Epidermal melanocyte (primary cell): ENCODE results near the gene CDC37.
"Not testable (repeated sequence)": the region's sequence is repeated elsewhere in the genome, so short reads cannot be mapped to it uniquely, and the experiment has no call there.

Experiments used
- DNase-seq: peaks from one replicate; pipeline ENCODE4 v3.0.0; 2011; ENCODE audit warnings: low spot score; ENCODE audit not compliant: insufficient read length

Gene CDC37

DNA sequence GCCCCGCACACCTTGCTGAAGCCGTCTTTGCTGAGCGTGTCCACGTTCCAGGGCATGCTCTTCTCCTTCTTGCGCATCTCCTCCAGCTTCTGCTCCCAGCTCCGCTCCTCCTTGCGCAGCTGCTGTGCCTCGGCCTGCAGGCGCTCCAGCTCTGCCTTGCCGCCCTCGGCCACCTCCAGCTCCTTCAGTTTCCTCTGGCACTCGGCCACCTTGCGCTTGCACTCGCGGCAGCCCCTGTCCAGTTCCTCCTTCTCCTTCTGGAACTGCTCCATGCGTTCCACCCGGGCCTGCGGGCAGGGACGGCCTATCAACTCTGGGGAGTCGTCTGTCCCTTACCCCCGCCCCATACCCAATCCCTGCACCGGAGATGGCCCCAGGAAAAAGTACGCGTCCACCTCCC lies 7.4 kb downstream of the CDC37 start:
- no peak for DNase-seq

GRCh38 chr19:10395436-10395835 lies 7.9 kb downstream of the CDC37 start:
- no peak for DNase-seq

DNA sequence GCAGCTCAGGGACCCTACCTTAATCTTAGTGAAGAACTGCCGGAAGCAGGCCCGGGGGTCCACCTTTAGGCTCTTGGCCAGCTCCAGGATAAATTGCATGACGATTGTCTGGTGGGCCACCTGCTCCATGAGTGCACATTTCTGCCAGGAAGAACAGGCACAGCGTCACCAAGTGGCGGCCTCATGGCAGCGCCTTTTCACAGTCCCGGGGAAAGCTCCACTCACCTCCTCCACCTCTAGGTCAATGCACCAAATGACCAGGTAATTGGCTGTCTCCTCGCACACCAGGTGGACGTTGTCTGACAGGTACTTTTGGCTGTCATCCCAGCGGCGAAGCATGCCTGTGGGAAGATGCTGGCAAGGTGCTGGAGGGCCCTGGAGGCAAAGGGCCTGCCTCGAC lies 8.3 kb downstream of the CDC37 start:
- no peak for DNase-seq

DNA sequence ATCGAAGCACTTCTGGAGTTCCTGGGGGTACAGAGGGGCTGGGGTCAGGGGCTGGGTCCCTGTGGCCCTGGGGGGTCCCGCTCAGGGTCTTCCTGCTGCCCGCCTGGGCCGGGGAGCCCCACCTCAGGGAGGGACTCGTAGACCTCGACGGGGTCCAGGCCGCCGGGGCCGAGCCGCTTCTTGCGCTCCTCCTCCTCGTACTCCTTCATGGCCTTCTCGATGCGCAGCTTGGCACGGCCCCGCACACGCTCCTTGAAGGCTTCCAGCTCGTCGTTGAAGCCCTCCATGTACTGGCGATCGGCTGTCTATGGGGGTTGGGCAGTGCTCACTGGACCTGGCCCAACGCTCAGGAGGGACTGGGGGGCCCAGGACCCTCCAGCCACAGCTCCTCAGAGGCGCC lies 10.2 kb downstream of the CDC37 start:
- DNase-seq, result no peak

DNA sequence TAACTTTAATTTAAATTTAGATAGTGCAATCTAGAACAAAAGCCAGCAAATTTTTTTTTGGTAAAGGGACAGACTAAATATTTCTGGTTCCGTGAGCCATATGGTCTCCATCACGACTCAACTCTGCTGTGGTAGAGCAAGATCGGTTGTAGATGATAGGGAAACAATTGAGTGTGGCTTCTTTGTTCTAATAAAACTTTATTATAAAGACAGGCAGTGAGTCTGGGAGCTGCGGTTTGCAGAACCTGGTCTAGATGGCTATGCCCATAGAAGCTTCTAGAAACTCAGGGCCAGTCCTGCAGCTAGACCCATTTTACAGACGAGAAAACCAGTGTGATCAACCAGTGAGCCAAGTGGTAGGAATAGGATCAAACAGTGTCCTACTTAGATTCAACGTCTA lies 11.2 kb downstream of the CDC37 start:
- no peak for DNase-seq

DNA sequence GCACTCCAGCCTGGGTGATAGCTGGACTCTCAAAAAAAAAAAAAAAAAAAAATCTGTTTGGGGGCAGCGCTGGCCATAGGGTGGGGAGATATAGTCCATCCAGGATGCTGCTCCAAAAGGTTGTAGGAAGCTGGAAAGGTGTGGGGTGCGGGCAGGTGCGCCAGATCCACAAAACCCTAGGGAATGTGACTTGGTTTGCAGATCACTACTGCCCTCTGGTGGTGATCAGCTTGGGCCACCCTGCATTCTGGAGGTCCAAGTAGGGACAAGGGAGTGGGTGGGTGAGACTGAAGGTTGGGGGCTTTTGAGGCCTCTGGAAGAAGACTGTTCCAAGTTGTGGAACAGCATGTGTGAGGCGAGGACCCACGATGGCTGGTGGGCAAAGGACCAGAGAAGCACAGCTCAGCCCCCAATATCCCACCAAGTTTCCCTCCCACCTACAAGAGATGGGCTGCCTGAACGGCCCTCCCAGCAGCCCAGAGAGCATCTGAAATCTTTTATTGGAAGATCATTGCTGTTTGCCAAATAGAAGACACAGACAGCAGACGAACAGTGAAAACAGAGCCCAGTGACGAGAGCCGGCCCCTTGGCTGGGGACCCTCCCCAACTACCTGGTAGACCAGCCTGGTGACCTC lies 12.6 kb downstream of the CDC37 start:
- peak; percentile 87 for DNase-seq

DNA sequence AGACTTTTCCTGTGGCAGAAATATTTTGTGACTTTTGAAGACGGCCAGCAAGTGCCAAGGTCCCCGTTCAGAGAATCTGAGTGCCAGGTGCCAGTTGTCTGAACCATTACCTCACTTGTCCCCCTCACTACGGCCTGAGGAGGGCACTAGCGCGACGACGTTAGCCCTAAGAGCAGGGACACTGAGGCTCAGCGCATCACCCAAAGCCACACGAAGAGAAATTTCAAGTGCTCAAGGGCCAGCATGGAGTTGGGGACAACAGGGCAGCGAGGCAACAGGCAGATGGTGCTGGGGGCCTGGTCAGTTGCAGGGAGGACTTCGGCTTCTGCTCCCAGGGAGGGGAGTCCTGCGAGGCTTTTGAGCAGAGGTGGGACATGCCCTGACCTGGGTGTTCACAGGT lies 13.5 kb downstream of the CDC37 start:
- no peak for DNase-seq

GRCh38 chr19:10388957-10389356 lies 14.4 kb downstream of the CDC37 start:
- peak; percentile 87 for DNase-seq

GRCh38 chr19:10384580-10384979 lies 18.8 kb downstream of the CDC37 start:
- no peak for DNase-seq

DNA sequence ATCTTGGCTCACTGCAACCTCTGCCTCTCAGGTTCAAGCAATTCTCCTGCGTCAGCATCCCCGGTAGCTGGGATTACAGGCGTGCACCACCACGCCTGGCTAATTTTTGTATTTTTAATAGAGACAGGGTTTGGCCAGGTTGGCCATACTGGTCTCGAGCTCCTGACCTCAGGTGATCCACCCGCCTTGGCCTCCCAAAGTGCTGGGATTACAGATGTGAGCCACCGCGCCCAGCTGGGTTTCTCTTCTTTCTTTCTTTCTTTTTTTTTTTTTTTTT lies 20.2 kb downstream of the CDC37 start:
- DNase-seq, result not testable (repeated sequence)

DNA sequence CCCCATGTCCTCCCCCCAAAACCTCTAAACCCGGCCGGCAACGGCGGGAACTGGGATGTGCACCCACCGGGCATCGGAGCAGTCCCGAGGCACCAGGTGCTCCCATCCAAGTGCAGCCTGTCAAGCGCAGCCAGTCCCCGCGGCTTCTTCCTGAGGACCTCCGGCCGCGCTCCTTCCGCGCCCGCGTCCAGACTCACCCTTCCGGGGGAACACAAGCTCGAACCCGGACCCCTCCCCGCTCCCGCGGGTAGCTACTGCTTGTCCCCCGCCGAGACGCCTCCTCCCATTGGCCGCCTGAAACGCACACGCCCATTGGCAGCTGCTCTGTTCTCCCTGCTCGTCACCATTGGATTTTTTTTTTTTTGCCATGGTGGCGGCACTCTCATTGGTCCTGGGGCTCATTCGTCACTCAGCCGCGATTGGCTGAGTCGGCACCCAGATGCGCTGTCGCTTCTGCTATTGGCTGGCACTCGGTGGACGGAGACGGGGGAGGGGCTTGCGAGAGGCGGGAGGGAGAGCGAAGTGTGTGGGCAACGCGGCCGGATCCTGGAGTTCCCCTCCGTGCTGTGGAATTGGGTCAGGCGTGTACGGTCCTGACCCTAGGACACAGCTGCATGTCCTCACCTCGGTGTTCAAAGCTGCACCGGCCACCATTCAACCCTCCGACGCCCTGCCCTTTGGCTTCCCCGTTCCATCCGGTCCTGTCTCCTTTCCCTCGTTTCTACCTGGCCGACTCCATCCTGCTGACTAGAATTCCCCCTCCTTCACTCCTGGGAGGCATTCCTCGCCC lies 22.8 kb downstream of the CDC37 start, which contains the start of gene TYK2:
Gene TYK2 (minus strand): TSS at position 260 of the 790 bp plus-strand sequence. CDS start 2,166 bp downstream, outside the sequence.
- peak; percentile 100 for DNase-seq

GRCh38 chr19:10379880-10380312 lies 23.4 kb downstream of the CDC37 start:
- DNase-seq, result no peak

- no peak for DNase-seq
These were observed 25.2 kb downstream of the CDC37 start for GRCh38 chr19:10378124-10378523.

- not testable (repeated sequence) for DNase-seq
These were observed 26.2 kb downstream of the CDC37 start for GRCh38 chr19:10377140-10377640.

- DNase-seq, result no peak
These were observed 28.4 kb downstream of the CDC37 start for GRCh38 chr19:10374931-10375330.

- no peak for DNase-seq
These were observed 30.7 kb downstream of the CDC37 start for GRCh38 chr19:10372690-10373089.

DNA sequence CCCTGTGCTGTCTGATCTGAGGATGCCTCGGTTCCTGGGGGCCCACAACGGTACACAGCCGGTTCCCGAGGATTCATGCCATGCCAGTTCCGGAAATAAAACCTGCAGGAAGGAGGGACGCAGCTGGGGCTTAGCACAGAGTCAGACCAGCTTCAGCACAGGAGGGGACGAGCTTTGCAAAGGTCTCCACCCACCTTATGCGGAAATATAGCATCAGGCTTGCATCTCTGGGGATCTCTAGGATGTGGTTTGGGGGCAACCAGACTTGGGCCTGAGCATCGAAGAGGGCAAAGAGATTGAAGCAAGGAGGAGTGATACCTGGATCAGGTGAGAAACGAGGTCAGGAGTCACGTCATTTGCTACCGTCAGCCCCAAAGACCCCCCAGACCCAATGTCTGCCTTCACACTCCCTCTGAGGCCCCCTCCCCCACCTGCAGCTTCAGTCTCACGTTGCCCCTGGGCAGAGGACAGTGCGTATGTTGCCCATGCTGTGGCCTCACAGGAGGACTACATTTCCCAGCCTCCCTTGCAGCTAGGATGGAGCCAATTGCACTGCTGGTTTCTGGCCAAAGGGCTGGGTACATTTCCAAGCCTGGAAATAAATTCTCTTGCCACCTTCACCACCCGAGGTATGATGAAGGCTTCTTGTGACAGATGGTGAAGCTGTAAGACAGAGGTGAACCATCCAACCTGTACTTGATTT lies 35.1 kb downstream of the CDC37 start:
- no peak for DNase-seq

GRCh38 chr19:10366950-10367512 lies 36.3 kb downstream of the CDC37 start:
- DNase-seq, result not testable (repeated sequence)

GRCh38 chr19:10365518-10365917 lies 37.8 kb downstream of the CDC37 start:
- no peak for DNase-seq

GRCh38 chr19:10364644-10365043 lies 38.7 kb downstream of the CDC37 start:
- DNase-seq, result no peak

DNA sequence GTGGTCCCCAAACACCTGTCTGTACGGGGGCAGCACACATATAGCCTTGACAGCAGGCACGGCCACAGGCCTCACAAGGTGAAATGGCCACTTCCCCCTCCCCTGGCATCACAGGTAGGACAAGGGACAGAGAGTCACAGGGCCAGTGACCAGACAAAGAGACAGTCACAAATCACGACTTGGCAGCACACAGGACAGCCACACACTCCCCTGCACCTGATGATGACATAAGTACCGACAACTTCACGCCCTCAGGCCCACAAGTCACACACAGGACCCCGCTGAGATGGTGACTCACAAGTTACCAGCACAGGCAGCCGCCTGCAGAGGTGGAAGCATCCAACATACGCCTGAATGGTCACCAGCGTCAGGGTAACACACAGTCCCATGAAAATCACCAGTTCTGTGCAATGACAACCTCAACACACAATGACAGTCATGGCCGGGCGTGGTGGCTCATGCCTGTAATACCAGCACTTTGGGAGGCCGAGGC lies 39.5 kb downstream of the CDC37 start:
- no peak for DNase-seq

- DNase-seq, result no peak
These were observed 41.1 kb downstream of the CDC37 start for GRCh38 chr19:10362259-10362658.
